Muscle layer of duodenum (tissue), 2 donors: ENCODE results near the gene ARFIP2.
"Not testable (repeated sequence)": the region's sequence is repeated elsewhere in the genome, so short reads cannot be mapped to it uniquely, and the experiment has no call there.

Source experiments
- H3K27ac ChIP-seq: one replicate; pipeline ENCODE4 v1.7.0; 2013; ENCODE audit warnings: mild to moderate bottlenecking, low read length
- H3K27me3 ChIP-seq: one replicate; pipeline ENCODE4 v1.7.0; 2013; ENCODE audit warnings: low read depth, mild to moderate bottlenecking, control low read depth, low read length
- H3K36me3 ChIP-seq, 2 donors: one replicate each; pipeline ENCODE4 v1.7.0; 2013; ENCODE audit warnings: low read length in 2 of 2, control low read depth in 1 of 2, mild to moderate bottlenecking in 1 of 2; ENCODE audit not compliant: insufficient read depth in 2 of 2, control insufficient read depth in 1 of 2
- H3K4me1 ChIP-seq, 2 donors: one replicate each; pipeline ENCODE4 v1.7.0; 2013; ENCODE audit warnings: low read length in 2 of 2, mild to moderate bottlenecking in 2 of 2, control low read depth in 1 of 2, moderate library complexity in 1 of 2; ENCODE audit not compliant: insufficient read depth in 2 of 2, control insufficient read depth in 1 of 2
- H3K4me3 ChIP-seq, 2 donors: one replicate each; pipeline ENCODE4 v1.7.0; 2013; ENCODE audit warnings: low read length in 2 of 2, low read depth in 1 of 2, mild to moderate bottlenecking in 1 of 2
- H3K9me3 ChIP-seq, 2 donors: one replicate each; pipeline ENCODE4 v1.7.0; 2013; ENCODE audit warnings: low read length in 2 of 2, control low read depth in 1 of 2, mild to moderate bottlenecking in 1 of 2; ENCODE audit not compliant: control insufficient read depth in 1 of 2
- donor health status: healthy.

ARFIP2 gene

GRCh38 chr11:6481012-6481923 lies at the start of gene ARFIP2, which contains the start of gene TIMM10B:
ARFIP2 (minus strand) TSS chr11:6481331; CDS start chr11:6480421, 910 bp downstream.
TIMM10B (plus strand) TSS chr11:6481501; CDS start chr11:6481517, 16 bp downstream.
- peaks cover 8 to 30% of the 10 kb centered on the region in 2 donors for H3K4me1 ChIP-seq
- peaks cover 52 to 53% of the 10 kb centered on the region in 2 donors for H3K36me3 ChIP-seq
- H3K4me3 ChIP-seq, result peak within 1 kb of the TSS; percentile 78 to 93
- no peaks in the 10 kb centered on the region for H3K9me3 ChIP-seq
- peak within 1 kb of the TSS; percentile 96 for H3K27ac ChIP-seq
- H3K27me3 ChIP-seq, result no peaks in the 10 kb centered on the region

GRCh38 chr11:6530848-6531247 lies 49.7 kb upstream of the ARFIP2 start:
- no peaks in the 10 kb centered on the region for H3K4me1 ChIP-seq
- no peak overlapping the region for H3K27ac ChIP-seq
- no peaks in the 10 kb centered on the region for H3K9me3 ChIP-seq
- H3K27me3 ChIP-seq, result no peaks in the 10 kb centered on the region
- no peak overlapping the region for H3K4me3 ChIP-seq
- H3K36me3 ChIP-seq, result peaks cover 4 to 18% of the 10 kb centered on the region in 2 donors

GRCh38 chr11:6529266-6529665 lies 48.1 kb upstream of the ARFIP2 start:
- H3K9me3 ChIP-seq, result no peaks in the 10 kb centered on the region
- H3K36me3 ChIP-seq, result peaks cover 4 to 17% of the 10 kb centered on the region in 2 donors
- no peaks in the 10 kb centered on the region for H3K4me1 ChIP-seq
- H3K27me3 ChIP-seq, result no peaks in the 10 kb centered on the region
- no peak overlapping the region for H3K4me3 ChIP-seq
- no peak overlapping the region for H3K27ac ChIP-seq

GRCh38 chr11:6526411-6527135 lies 45.4 kb upstream of the ARFIP2 start:
- no peak overlapping the region for H3K4me3 ChIP-seq
- H3K27ac ChIP-seq, result no peak overlapping the region

GRCh38 chr11:6523253-6523652 lies 42.1 kb upstream of the ARFIP2 start:
- Histone ChIP-seq H3K4me1 (no peaks in the 10 kb centered on the region), H3K36me3 (peaks cover 7 to 10% of the 10 kb centered on the region in 2 donors), H3K4me3 (no peak overlapping the region), H3K9me3 (no peaks in the 10 kb centered on the region), H3K27me3 (no peaks in the 10 kb centered on the region), H3K27ac (no peak overlapping the region)

More at GRCh38 chr11:6526411-6527135, 45.4 kb upstream of the ARFIP2 start:
- Histone ChIP-seq H3K4me1 (no peaks in the 10 kb centered on the region), H3K27me3 (no peaks in the 10 kb centered on the region), H3K9me3 (no peaks in the 10 kb centered on the region), H3K36me3 (peaks cover 4 to 7% of the 10 kb centered on the region in 2 donors)

- not testable (repeated sequence) for H3K27ac ChIP-seq, H3K4me3 ChIP-seq, H3K36me3 ChIP-seq, H3K9me3 ChIP-seq, H3K27me3 ChIP-seq, H3K4me1 ChIP-seq
Measured at GRCh38 chr11:6521946-6522345, 40.8 kb upstream of the ARFIP2 start.

GRCh38 chr11:6520265-6520664 lies 39.1 kb upstream of the ARFIP2 start:
- H3K4me3 ChIP-seq, result no peak overlapping the region
- H3K27ac ChIP-seq, result no peak overlapping the region
- H3K4me1 ChIP-seq, result no peaks in the 10 kb centered on the region
- no peaks in the 10 kb centered on the region for H3K9me3 ChIP-seq
- no peaks in the 10 kb centered on the region for H3K27me3 ChIP-seq
- H3K36me3 ChIP-seq, result peaks cover 7 to 10% of the 10 kb centered on the region in 2 donors

GRCh38 chr11:6516865-6517264 lies 35.7 kb upstream of the ARFIP2 start:
- H3K36me3 ChIP-seq, result peaks cover 7 to 25% of the 10 kb centered on the region in 2 donors
- no peaks in the 10 kb centered on the region for H3K4me1 ChIP-seq
- no peak overlapping the region for H3K4me3 ChIP-seq
- no peaks in the 10 kb centered on the region for H3K9me3 ChIP-seq
- H3K27me3 ChIP-seq, result no peaks in the 10 kb centered on the region
- no peak overlapping the region for H3K27ac ChIP-seq

- Histone ChIP-seq H3K9me3 (no peaks in the 10 kb centered on the region), H3K4me1 (no peaks in the 10 kb centered on the region), H3K27ac (no peak overlapping the region), H3K27me3 (no peaks in the 10 kb centered on the region), H3K36me3 (peaks cover 0 to 20% of the 10 kb centered on the region in 2 donors), H3K4me3 (no peak overlapping the region)
Measured at GRCh38 chr11:6505577-6506240, 24.6 kb upstream of the ARFIP2 start.

GRCh38 chr11:6504166-6504565 lies 23.0 kb upstream of the ARFIP2 start:
- Histone ChIP-seq H3K4me1 (no peaks in the 10 kb centered on the region), H3K4me3 (no peak overlapping the region), H3K27ac (no peak overlapping the region), H3K9me3 (no peaks in the 10 kb centered on the region), H3K36me3 (peaks cover 0 to 15% of the 10 kb centered on the region in 2 donors), H3K27me3 (no peaks in the 10 kb centered on the region)

- no peak overlapping the region for H3K4me3 ChIP-seq
- H3K36me3 ChIP-seq, result peaks cover 0 to 16% of the 10 kb centered on the region in 2 donors
Measured at GRCh38 chr11:6502382-6502781, 21.3 kb upstream of the ARFIP2 start.

More at GRCh38 chr11:6502382-6502781, 21.3 kb upstream of the ARFIP2 start:
- H3K4me1 ChIP-seq, result peaks cover 0 to 14% of the 10 kb centered on the region in 2 donors
- H3K27me3 ChIP-seq, result no peaks in the 10 kb centered on the region
- no peak overlapping the region for H3K27ac ChIP-seq
- H3K9me3 ChIP-seq, result no peaks in the 10 kb centered on the region
